ENCODE results near the gene ZNF771.

ZNF771 gene

GRCh38 chr16:30372725-30373124 is 34.7 kb upstream of the ZNF771 start:
- POLR2A ChIA-PET (ENCODE audit: low non-redundant PET) = no interaction called here
- CTCF ChIA-PET = no interaction called here
- no peak overlapping the region for H3K27ac ChIP-seq
- DNase-seq (ENCODE audit: low spot score) = no peak
- TF ChIP-seq CTCF (conservative IDR thresholded peaks at IDR 0.05; ENCODE audit: low read depth) = no peak

- ChIA-PET CTCF (no interaction called here), POLR2A (ENCODE audit: low non-redundant PET) (no interaction called here)
Observed at GRCh38 chr16:30374538-30374937, 32.9 kb upstream of the ZNF771 start, which contains the start of gene MYL11. MYL11 (plus strand) TSS chr16:30374802; CDS start chr16:30374858, 56 bp downstream.

GRCh38 chr16:30375864-30376263 is 31.5 kb upstream of the ZNF771 start:
- ChIA-PET CTCF (interaction anchor here (0.6 to 0.9 kb wide), 3 partner anchors 17 to 42 kb away, joined by 3 read pairs; partner anchors contain the start of gene ZNF48), POLR2A (ENCODE audit: low non-redundant PET) (no interaction called here)
- H3K27ac ChIP-seq = peak overlapping the region; percentile 99
- no peak for TF ChIP-seq CTCF (conservative IDR thresholded peaks at IDR 0.05; ENCODE audit: low read depth)
- no peak for DNase-seq (ENCODE audit: low spot score)

More at GRCh38 chr16:30374538-30374937, 32.9 kb upstream of the ZNF771 start, which contains the start of gene MYL11:
- no peak for TF ChIP-seq CTCF (conservative IDR thresholded peaks at IDR 0.05; ENCODE audit: low read depth)
- no peak for DNase-seq (ENCODE audit: low spot score)
- H3K27ac ChIP-seq = peak within 1 kb of the TSS; percentile 99; the same call in 1 of the 2 replicates

GRCh38 chr16:30376461-30376902 is 30.9 kb upstream of the ZNF771 start:
- no peak for TF ChIP-seq CTCF (conservative IDR thresholded peaks at IDR 0.05; ENCODE audit: low read depth)
- ChIA-PET CTCF (interaction anchor here (0.6 kb wide), 2 partner anchors 16 to 19 kb away, joined by 3 read pairs; partner anchors contain the start of gene ZNF48), POLR2A (ENCODE audit: low non-redundant PET) (no interaction called here)
- no peak for DNase-seq (ENCODE audit: low spot score)
- peak overlapping the region; percentile 99 for H3K27ac ChIP-seq

GRCh38 chr16:30377050-30377811 is 30.2 kb upstream of the ZNF771 start:
- no peak for TF ChIP-seq CTCF (conservative IDR thresholded peaks at IDR 0.05; ENCODE audit: low read depth)
- POLR2A ChIA-PET (ENCODE audit: low non-redundant PET) = no interaction called here
- CTCF ChIA-PET = no interaction called here

GRCh38 chr16:30377812-30378235 is 29.6 kb upstream of the ZNF771 start:
- POLR2A ChIA-PET (ENCODE audit: low non-redundant PET) = interaction anchor here (0.5 to 1.0 kb wide), 3 partner anchors 18 to 423 kb away, joined by 3 to 5 read pairs (median 5); partner anchors contain the start of gene ZNF48
- H3K27ac ChIP-seq = peak overlapping the region; percentile 99
- CTCF ChIA-PET = interaction anchor here (0.7 to 1.5 kb wide), 6 partner anchors 8 to 32 kb away, joined by 3 to 5 read pairs (median 4); partner anchors contain the start of gene ZNF48
- no peak for TF ChIP-seq CTCF (conservative IDR thresholded peaks at IDR 0.05; ENCODE audit: low read depth)
- DNase-seq (ENCODE audit: low spot score) = peak; percentile 80

More at GRCh38 chr16:30377050-30377811, 30.2 kb upstream of the ZNF771 start:
- peak overlapping the region; percentile 99 for H3K27ac ChIP-seq
- DNase-seq (ENCODE audit: low spot score) = no peak

Measured in RWPE1 (cell line).